HL-60 (cell line): ENCODE measurements around the gene PRPF38B.

ENCODE experiments used
- DNase-seq, 2 experiments: peaks; one replicate each; pipeline ENCODE4 v3.0.0-alpha.2; 2010 to 2020; ENCODE audit warnings: low read depth in 1 of 2, low spot score in 1 of 2
- H3K27ac ChIP-seq: fragments of 250-450 bp; sonication (Bioruptor Pico); replicated peaks from 2 replicates; pipeline ENCODE4 v1.5.1; 2020; ENCODE audit warnings: mild to moderate bottlenecking, moderate library complexity
- H3K27me3 ChIP-seq: fragments of 250-450 bp; sonication (Bioruptor Pico); 2 replicates; pipeline ENCODE4 v1.5.1; 2021; ENCODE audit warnings: mild to moderate bottlenecking, moderate library complexity; ENCODE audit not compliant: insufficient read depth, poor library complexity, severe bottlenecking
- H3K4me3 ChIP-seq: replicated peaks from 2 replicates; pipeline ENCODE4 v1.5.1; 2011; ENCODE audit warnings: mild to moderate bottlenecking, control low read depth, low read length; ENCODE audit not compliant: insufficient read depth
- GABPA ChIP-seq: IDR thresholded peaks from 2 replicates; pipeline ENCODE4 v1.6.1; 2012; ENCODE audit warnings: low read depth
- POLR2AphosphoS5 ChIP-seq: IDR thresholded peaks from 2 replicates; pipeline ENCODE4 v1.6.1; 2012; ENCODE audit warnings: low read depth
- SPI1 ChIP-seq: IDR thresholded peaks from 2 replicates; pipeline ENCODE4 v1.6.1; 2012; ENCODE audit warnings: low read depth, mild to moderate bottlenecking, borderline replicate concordance
- TF ChIP-seq, protein P1 (sequence below): IDR thresholded peaks from 2 replicates; pipeline ENCODE4 v1.6.1; 2012; ENCODE audit warnings: low read depth; ENCODE audit not compliant: insufficient replicate concordance
- TF ChIP-seq, protein P2 (sequence below): IDR thresholded peaks from one replicate; pipeline ENCODE4 v1.5.1; 2011; ENCODE audit warnings: low read length, control low read depth, inconsistent platforms; ENCODE audit not compliant: insufficient read depth

Gene PRPF38B

DNA sequence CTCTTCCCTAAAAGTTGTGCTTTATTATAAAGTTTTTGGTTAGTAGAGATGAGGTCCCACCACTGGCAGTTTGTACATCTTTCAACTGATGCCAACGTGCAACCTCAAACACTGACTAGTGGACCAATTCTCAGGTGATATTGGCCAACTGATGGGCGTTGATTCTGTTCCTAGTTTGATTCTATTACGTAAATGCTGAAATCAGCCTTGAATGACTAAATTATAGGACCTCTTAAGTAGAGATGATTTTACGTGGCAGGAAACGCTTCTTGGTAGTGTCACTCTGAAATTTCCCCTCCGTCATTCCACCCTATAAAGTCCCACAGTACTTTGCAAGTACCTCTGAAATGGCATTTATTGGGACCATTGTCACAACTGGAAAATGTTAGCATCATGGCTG, 11.8 kb downstream of the PRPF38B start:
- TF ChIP-seq POLR2AphosphoS5 (no peak), SPI1 (no peak), GABPA (no peak)
- TF ChIP-seq, protein P1, sequence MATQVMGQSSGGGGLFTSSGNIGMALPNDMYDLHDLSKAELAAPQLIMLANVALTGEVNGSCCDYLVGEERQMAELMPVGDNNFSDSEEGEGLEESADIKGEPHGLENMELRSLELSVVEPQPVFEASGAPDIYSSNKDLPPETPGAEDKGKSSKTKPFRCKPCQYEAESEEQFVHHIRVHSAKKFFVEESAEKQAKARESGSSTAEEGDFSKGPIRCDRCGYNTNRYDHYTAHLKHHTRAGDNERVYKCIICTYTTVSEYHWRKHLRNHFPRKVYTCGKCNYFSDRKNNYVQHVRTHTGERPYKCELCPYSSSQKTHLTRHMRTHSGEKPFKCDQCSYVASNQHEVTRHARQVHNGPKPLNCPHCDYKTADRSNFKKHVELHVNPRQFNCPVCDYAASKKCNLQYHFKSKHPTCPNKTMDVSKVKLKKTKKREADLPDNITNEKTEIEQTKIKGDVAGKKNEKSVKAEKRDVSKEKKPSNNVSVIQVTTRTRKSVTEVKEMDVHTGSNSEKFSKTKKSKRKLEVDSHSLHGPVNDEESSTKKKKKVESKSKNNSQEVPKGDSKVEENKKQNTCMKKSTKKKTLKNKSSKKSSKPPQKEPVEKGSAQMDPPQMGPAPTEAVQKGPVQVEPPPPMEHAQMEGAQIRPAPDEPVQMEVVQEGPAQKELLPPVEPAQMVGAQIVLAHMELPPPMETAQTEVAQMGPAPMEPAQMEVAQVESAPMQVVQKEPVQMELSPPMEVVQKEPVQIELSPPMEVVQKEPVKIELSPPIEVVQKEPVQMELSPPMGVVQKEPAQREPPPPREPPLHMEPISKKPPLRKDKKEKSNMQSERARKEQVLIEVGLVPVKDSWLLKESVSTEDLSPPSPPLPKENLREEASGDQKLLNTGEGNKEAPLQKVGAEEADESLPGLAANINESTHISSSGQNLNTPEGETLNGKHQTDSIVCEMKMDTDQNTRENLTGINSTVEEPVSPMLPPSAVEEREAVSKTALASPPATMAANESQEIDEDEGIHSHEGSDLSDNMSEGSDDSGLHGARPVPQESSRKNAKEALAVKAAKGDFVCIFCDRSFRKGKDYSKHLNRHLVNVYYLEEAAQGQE = no peak
- TF ChIP-seq, protein P2, sequence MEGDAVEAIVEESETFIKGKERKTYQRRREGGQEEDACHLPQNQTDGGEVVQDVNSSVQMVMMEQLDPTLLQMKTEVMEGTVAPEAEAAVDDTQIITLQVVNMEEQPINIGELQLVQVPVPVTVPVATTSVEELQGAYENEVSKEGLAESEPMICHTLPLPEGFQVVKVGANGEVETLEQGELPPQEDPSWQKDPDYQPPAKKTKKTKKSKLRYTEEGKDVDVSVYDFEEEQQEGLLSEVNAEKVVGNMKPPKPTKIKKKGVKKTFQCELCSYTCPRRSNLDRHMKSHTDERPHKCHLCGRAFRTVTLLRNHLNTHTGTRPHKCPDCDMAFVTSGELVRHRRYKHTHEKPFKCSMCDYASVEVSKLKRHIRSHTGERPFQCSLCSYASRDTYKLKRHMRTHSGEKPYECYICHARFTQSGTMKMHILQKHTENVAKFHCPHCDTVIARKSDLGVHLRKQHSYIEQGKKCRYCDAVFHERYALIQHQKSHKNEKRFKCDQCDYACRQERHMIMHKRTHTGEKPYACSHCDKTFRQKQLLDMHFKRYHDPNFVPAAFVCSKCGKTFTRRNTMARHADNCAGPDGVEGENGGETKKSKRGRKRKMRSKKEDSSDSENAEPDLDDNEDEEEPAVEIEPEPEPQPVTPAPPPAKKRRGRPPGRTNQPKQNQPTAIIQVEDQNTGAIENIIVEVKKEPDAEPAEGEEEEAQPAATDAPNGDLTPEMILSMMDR = no peak
- Histone ChIP-seq H3K27ac (no peak overlapping the region), H3K4me3 (no peak overlapping the region), H3K27me3 (no peaks in the 10 kb centered on the region)
- DNase-seq = no peak

DNA sequence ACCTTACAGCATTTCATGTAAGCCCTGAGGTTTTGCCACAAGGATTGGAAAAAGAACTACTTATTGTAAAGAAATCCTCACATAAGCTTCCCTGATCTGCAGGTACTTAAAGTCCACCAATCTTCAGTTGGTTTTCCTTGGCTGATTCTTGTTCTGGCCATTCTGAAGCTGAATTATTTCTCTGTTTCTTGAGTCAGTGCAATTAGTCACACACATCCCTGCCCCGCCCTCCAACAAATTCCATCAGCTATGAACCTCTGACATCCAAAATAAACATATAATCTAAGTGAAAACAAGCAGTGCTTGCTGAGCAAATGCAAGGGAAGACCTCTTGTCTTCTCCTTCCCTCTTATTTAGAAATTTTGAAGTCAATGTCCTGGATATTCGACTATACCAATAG, 12.4 kb downstream of the PRPF38B start:
- TF ChIP-seq, protein P2 = no peak
- TF ChIP-seq POLR2AphosphoS5 (no peak), GABPA (no peak), SPI1 (no peak)
- TF ChIP-seq, protein P1 = no peak

DNA sequence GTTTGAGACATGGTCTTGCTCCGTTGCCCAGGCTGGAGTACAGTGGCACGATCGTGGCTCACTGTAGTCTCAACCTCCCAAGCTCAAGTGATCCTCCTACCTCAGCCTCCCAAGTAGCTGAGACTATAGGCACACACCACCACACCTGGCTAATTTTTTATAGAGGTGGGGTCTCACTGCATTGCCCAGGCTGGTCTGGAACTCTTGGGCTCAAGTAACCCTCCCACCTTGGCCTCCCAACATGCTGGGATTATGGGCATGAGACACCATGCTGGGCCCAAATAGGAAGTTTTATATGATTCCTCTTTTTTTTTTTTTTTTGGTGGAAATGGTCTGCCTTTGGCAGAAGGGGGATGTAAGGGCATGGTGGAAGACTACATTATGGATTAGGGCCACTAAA, 14.5 kb downstream of the PRPF38B start:
- Histone ChIP-seq H3K27ac (no peak overlapping the region), H3K27me3 (no peaks in the 10 kb centered on the region), H3K4me3 (no peak overlapping the region)
- no peak for DNase-seq
- TF ChIP-seq POLR2AphosphoS5 (no peak), GABPA (no peak), SPI1 (no peak)
- TF ChIP-seq, protein P2 = no peak
- TF ChIP-seq, protein P1 = no peak

More for the DNA sequence above, 12.4 kb downstream of the PRPF38B start:
- H3K4me3 ChIP-seq = no peak overlapping the region
- DNase-seq = no peak
- H3K27ac ChIP-seq = no peak overlapping the region
- H3K27me3 ChIP-seq = no peaks in the 10 kb centered on the region
